NCI-H1417 treated with DMSO at 0.1 percent for 48 hours (cell line): Measurements from ENCODE around the gene RASGRF2.
A peak's percentile ranks its signal among the peaks of the same experiment; 100 is the strongest.

ENCODE experiments used
- DNase-seq: peaks from one replicate; lab custom pipeline; 2025; lab: John Stamatoyannopoulos, UW

Gene RASGRF2

DNA sequence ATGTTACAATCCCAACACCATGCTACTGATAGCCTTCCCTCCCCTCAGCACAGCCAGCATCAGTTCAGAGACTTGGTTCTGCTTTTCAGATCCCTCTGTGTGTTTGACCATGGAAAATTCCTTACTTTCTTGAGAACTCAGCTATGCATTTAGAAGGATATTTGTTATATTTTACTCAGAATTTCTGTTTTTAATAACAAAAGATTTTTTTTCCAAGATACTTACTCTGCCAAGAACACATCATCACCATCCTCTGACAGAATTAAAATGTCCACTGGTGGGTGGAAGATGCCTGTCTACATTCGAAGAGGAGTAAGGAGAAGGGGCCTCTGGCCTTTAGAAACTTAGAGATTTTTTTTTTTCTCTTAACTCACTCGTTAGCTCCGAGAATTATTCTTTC is 216.9 kb downstream of the RASGRF2 start:
- DNase-seq, result no peak

- no peak for DNase-seq
These were observed 219.8 kb downstream of the RASGRF2 start for GRCh38 chr5:81179959-81180358.

GRCh38 chr5:81180780-81181460 is 220.8 kb downstream of the RASGRF2 start:
- DNase-seq, result no peak

DNA sequence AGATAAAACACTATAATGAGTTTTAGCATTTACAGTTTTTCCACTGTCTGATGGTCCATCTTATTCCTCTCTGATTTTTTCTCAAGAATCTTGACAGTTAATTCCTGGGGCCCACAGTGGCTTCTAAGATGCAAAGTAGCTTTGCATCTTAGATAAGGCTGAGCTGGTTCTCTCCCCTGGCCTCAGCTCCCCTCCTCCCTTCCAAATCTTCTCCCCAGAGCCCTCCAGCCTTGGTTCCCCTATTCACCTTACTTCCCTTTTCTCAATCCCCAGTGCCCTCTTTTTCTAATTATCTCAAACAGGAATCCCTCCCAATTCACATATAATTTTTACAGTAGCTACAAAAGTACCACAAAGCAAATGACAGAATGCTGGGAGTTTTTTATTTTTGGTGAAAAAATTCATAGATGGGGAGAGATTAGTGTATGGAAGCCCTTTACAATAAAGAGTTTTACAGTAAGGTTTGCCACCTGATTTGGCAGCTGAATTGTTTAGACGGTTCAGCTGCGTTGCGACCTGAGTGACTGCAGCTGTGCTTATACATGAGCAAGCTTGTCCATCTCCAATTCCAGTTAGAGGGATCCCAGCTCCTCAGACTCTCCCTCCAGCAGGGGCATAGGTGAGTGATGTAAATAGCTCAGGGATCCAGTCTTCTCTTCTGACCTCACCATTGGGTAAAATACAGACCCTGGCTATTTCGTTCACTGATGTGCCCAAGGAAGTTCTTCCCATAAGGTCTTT is 221.6 kb downstream of the RASGRF2 start:
- DNase-seq, result no peak

- DNase-seq, result no peak
These were observed 222.5 kb downstream of the RASGRF2 start for GRCh38 chr5:81182396-81183390.

DNA sequence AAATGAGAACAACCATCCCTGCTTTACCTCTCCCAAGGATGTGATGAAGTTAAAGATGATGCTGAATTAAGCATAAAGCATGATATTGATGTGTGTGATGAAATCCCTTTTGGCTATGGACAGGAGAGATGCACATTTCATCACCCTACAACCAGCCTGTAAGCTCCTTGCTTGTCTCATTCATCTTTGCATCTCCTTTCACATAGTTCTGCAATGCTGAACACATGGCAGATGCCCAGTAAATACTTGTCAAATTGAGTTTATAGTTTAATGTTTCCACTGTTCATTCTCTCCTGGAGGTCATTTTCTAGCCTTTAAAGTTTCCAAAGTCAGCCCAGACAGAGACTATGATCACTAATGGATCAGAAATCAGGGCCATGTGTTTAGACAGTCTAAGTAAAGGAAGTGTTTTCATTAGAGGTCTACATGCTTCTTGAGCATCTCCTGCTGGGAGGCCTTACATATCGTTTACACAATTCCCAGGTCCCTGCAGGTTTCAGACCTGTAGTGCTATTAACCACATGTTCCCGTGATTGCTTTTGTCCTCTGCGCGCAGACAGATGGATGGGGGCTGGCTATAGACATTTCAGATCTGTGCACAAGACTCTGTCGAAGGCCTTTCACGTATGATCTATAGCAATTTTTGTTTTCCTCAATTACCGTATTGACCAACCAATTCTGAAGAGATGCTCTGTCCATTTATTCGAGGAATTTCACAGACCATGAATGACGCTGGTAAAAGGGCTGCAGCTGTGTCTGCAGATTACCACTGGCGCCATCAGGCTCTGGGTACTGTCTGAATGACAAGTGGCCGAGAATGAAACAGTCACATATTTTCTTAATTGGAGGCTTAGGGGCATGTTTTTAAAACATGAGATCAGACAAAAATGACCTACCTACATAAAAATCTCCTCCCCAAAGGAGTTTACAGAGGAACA is 223.9 kb downstream of the RASGRF2 start:
- DNase-seq, result peak; percentile 35

DNA sequence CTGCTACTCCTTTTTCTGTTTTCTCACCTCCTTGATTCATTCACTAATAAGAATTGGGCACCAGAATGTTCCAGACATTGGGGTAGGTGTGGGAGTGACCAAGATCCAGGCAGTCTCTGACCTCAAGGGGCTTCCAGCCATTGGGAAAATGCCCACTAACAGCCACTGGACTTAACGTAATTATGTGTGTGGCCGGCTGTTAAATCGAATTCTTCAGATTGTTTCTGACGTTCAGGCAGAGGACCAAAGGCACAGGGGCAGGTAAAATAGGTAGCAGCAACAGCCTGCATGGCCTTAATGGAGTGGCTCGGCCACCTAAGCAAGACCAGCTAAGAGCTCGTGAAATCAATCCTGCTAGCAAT is 224.6 kb downstream of the RASGRF2 start:
- no peak for DNase-seq

- no peak for DNase-seq
These were observed 227.7 kb downstream of the RASGRF2 start for GRCh38 chr5:81187885-81188284.

DNA sequence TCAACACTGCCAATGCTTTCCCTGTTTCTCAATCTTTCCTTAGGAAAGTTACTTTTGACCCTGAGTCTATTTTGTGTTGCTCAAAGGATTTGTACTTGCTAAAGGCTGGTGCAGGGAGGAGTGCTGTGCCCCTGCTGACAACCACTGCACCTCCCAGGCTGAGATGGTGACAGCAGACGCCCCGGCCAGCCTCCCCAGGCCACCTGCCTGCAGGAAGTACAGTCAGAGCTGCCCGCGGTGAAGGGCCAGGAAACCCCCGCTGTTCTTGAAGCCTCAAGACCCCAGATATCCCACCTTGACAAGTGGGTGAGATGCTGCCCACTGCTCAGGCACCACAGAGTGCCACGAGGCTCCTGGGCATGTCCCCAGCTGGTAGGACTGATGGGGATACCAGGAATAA is 228.8 kb downstream of the RASGRF2 start:
- DNase-seq, result no peak

- no peak for DNase-seq
These were observed 229.8 kb downstream of the RASGRF2 start for GRCh38 chr5:81189875-81190498.

GRCh38 chr5:81191726-81192372 is 231.7 kb downstream of the RASGRF2 start:
- DNase-seq, result no peak

- no peak for DNase-seq
These were observed 232.2 kb downstream of the RASGRF2 start for GRCh38 chr5:81192373-81192750.

DNA sequence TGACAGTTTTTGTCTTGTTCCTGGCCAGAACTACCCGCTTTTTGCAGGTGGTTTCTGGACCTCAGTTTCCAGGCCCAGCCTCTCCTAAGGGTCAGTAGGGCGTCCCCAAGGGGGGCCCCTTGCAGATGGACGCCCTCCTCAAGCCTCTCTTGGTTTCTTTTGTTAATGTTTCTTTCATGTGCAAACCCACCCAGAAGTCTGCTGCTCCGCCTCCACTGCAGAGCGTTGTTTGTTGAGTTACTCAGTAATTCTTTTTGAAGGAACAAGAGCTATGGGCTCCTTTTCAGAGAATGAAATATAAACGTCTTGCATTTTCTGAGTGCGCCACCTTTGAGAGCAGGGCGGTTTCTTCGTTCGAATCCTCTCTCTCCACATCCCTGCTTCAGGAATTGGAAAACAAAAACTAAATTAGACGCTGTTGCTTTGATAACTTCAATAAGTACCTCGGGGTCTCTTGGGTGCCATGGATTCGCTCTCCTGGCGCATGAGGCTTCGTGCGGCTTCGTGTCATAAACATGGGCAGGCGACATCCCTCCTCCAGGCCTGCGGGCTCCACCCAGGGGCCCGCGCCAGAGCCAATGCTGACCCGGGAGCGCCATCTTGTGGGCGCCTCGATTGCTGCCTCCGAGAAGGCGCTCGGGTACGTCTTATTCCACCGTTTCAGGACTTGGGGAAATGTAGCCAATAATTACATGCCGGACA is 234.6 kb downstream of the RASGRF2 start:
- no peak for DNase-seq

DNA sequence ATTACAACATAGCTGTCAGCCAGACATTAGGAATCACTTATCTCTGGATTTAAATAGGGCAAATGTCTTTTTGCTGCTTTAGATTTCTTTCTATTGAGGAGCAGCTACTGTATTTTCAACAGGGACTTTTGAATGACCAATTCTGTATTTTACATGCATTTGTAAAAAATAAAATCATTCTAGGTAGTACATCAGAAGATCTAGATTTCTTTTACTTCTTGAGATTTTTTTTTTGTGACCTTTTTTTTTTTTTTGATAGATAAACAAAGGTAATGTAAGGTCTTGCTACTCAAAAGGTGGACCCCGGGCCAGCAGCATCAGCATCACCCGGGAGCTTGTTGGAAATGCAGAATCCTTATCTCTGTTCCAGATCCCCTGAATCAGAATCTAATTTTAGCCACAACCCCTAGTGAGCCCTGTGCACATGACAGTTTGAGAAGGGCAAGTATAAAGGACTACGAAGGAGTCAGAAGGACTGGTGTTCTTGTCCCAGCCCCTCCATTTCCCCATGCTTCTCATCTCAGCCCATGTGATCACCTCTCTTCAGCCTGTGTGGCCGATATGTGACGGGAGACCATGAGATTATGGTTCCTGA is 235.3 kb downstream of the RASGRF2 start:
- no peak for DNase-seq

DNA sequence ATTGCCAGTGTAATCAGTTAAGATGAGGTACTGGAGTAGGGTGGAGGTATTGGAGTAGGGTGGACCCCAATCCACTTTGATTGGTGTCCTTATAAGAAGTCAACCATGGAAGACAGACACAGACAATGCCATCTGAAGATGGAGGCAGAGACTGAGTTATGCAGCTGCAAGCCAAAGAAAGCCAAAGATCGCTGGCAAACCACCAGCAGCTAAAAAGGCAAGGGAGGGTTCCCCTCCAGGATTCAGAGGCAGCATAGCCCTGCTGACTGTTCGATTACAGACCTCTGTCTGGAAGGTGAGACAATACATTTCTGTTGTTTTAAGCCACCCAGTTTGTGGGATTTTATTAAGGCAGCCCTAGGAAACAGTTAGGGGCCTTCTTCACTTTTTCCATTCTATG is 242.5 kb downstream of the RASGRF2 start:
- no peak for DNase-seq

DNA sequence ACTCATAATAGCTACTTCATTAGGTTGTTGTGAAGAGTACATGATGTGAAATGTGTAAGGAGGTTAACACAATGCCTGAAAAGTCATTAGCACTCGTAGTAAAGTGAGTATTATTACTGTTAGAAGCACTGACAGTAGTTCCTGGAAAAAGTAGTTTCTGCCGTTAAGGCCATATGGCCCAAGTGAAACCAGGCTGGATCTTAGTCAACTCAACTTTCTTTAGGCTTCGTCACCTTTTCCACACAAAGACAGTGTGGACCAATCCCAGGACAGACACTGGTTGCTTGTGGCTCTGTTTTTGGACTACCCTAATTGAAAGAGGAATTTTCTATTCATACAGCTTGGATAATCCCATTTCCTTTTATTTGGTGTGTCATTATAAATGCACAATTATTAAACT is 243.6 kb downstream of the RASGRF2 start:
- DNase-seq, result no peak

- no peak for DNase-seq
These were observed 244.0 kb downstream of the RASGRF2 start for GRCh38 chr5:81204205-81204604.

DNA sequence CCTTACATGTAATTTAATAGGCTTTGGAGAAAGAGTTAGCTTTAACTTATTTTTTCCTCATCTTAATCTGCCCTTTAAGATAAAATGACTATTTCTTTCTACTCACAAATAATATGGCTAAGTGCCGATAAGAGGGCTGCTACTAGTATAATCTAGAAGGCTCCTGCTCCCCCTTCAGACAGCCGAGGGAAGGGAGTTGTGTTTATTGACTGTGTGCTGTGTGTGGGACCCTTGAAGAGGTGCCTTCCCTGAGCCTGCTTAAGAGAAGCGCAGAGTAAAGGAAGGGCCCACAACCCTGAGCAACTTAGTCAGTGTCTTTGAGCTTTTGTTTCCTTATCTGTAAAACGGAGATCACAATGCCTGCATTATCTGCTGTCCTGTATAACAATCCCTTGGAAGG is 244.9 kb downstream of the RASGRF2 start:
- DNase-seq, result no peak

DNA sequence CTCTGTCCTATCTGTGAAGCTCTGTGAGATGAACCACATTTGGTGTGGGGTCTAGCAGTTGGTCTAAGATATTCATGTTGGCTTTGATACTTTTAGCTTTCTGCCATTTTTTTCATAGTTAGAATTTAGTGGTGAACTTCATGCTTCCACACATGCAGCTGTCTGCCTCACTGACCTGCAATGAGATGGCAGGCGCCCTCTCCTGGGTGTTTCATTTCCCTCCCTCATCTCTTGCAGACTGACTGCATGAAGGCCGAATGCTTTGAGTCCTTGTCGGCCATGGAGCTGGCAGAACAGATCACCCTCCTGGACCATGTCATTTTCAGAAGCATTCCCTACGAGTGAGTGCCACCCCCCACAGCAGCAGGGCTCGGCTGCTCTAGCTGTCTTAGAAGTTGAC is 246.8 kb downstream of the RASGRF2 start:
- DNase-seq, result no peak

- DNase-seq, result no peak
These were observed 248.7 kb downstream of the RASGRF2 start for GRCh38 chr5:81208904-81209303.
